BLaER1 (cell line): Measurements from ENCODE around the gene LRRC4C.

Experiments used
- H3K27ac ChIP-seq: shearing (Covaris generic); formaldehyde crosslinking; 2 replicates; pipeline ENCODE4 v1.8.1; 2022
- H3K27me3 ChIP-seq: shearing (Covaris generic); formaldehyde crosslinking; 2 replicates; pipeline ENCODE4 v1.8.1; 2022
- H3K36me3 ChIP-seq: shearing (Covaris generic); formaldehyde crosslinking; 2 replicates; pipeline ENCODE4 v1.8.1; 2022
- H3K4me1 ChIP-seq: shearing (Covaris generic); formaldehyde crosslinking; 2 replicates; pipeline ENCODE4 v1.8.1; 2022
- H3K4me2 ChIP-seq: shearing (Covaris generic); formaldehyde crosslinking; 2 replicates; pipeline ENCODE4 v1.8.1; 2022
- H3K4me3 ChIP-seq: shearing (Covaris generic); formaldehyde crosslinking; 2 replicates; pipeline ENCODE4 v1.8.1; 2022
- H3K9ac ChIP-seq: shearing (Covaris generic); formaldehyde crosslinking; 2 replicates; pipeline ENCODE4 v1.8.1; 2022
- H3K9me3 ChIP-seq: shearing (Covaris generic); formaldehyde crosslinking; 2 replicates; pipeline ENCODE4 v1.8.1; 2022
- H4K20me1 ChIP-seq: shearing (Covaris generic); formaldehyde crosslinking; 2 replicates; pipeline ENCODE4 v1.8.1; 2022
- Cebpa-rat ChIP-seq: shearing (Covaris generic); IDR thresholded peaks from 2 replicates; pipeline ENCODE4 v1.8.1; 2022

LRRC4C gene

DNA sequence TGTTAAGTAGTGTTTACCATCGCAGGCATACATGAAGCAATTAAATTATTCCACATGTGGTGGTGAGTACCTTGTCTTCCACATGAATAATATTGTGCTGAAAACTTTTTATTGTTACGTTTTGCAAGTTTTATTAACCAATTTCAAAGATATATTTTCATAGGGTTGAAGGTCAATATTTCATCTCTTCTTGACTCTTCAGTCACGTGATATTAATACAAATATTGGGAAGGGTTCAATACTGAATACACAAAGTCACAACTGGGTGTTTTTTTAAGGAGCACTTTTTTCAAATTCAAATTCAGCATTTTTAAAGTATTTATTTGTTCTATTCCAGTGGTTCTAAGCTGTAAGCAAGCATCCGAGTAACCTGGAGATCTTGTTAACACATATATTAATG, 348.9 kb downstream of the LRRC4C start:
- no peaks in the 10 kb centered on the region for H3K27me3 ChIP-seq
- H3K9me3 ChIP-seq, result no peaks in the 10 kb centered on the region
- no peaks in the 10 kb centered on the region for H3K4me1 ChIP-seq
- no peak for TF ChIP-seq Cebpa-rat
- H3K4me2 ChIP-seq, result no peak overlapping the region
- no peaks in the 10 kb centered on the region for H3K36me3 ChIP-seq
- H3K9ac ChIP-seq, result no peak overlapping the region
- H3K27ac ChIP-seq, result no peak overlapping the region
- H3K4me3 ChIP-seq, result no peak overlapping the region
- H4K20me1 ChIP-seq, result no peaks in the 10 kb centered on the region

DNA sequence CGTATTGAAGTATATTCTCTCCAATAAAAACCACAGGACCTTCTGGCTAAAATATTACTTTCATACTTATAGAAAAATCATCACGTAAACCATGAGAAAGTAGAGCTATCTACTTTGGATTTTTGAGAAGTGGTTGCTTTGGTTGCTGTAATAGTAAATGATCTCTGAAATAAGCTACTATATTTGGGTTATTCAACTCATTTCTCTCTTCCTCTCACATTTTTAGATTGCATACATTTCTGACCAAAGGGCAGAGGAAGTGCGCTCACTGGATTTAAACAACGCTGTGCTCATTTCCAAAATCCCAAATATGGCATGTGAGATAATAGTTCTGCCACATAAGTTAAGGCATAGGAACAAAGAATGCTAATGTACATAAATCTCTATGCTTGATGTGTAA, 357.0 kb downstream of the LRRC4C start:
- Histone ChIP-seq H4K20me1 (no peaks in the 10 kb centered on the region), H3K27me3 (no peaks in the 10 kb centered on the region), H3K4me2 (no peak overlapping the region), H3K4me3 (no peak overlapping the region), H3K9ac (no peak overlapping the region), H3K4me1 (no peaks in the 10 kb centered on the region), H3K36me3 (no peaks in the 10 kb centered on the region), H3K27ac (no peak overlapping the region), H3K9me3 (no peaks in the 10 kb centered on the region)
- TF ChIP-seq Cebpa-rat, result no peak

DNA sequence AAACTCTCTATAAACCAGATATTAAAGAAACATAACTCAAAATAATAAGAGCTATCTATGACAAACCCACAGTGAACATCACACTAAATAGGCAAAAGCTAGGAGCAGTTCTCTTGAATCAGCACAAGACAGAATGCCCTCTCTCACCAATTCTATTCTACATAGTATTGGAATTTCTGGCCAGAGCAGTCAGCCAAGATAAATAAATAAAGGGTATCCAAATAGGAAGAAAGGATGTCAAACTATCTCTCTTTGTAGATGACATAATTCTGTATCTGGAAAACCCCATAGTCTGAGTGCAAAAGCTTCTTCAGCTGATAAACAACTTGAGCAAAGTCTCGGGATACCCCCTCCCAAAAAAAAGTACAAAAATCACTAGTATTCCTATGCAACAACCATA, 359.8 kb downstream of the LRRC4C start:
- no peak overlapping the region for H3K4me3 ChIP-seq
- H3K4me2 ChIP-seq, result no peak overlapping the region
- H4K20me1 ChIP-seq, result no peaks in the 10 kb centered on the region
- no peaks in the 10 kb centered on the region for H3K9me3 ChIP-seq
- no peak overlapping the region for H3K27ac ChIP-seq
- H3K27me3 ChIP-seq, result no peaks in the 10 kb centered on the region
- H3K4me1 ChIP-seq, result no peaks in the 10 kb centered on the region
- H3K36me3 ChIP-seq, result no peaks in the 10 kb centered on the region
- no peak overlapping the region for H3K9ac ChIP-seq
- no peak for TF ChIP-seq Cebpa-rat

GRCh38 chr11:41085123-41085522, 374.3 kb downstream of the LRRC4C start:
- Histone ChIP-seq H3K4me2 (no peak overlapping the region), H4K20me1 (no peaks in the 10 kb centered on the region), H3K9me3 (no peaks in the 10 kb centered on the region), H3K27ac (no peak overlapping the region), H3K27me3 (no peaks in the 10 kb centered on the region), H3K9ac (no peak overlapping the region), H3K4me3 (no peak overlapping the region), H3K4me1 (no peaks in the 10 kb centered on the region), H3K36me3 (no peaks in the 10 kb centered on the region)
- no peak for TF ChIP-seq Cebpa-rat

DNA sequence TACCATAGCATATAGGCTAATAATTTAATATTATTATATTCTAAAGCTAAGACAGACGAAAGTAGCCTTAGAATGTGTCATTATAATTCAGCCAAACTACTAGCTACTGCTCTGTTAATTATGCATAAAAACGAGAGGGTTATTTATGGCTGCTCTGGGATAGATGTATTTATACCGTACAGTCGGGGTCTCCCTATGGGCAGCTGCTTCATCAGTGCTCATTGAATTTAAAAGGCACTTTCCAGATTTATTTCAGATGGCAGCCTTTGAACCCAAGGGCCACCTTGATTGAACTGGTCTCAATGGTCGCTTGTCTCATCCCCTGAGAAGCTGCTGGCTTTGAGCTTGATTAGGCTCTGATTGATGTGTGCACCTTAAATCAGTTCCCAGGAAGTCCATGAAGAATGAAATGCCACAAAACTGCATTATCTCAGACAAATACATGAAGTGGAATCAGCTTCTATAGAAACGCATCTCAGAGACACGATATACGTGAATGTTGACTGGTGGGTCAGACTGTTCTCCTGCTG, 377.6 kb downstream of the LRRC4C start:
- Histone ChIP-seq H3K4me2 (no peak overlapping the region), H3K4me1 (no peaks in the 10 kb centered on the region), H3K27me3 (no peaks in the 10 kb centered on the region), H3K4me3 (no peak overlapping the region), H4K20me1 (no peaks in the 10 kb centered on the region), H3K9ac (no peak overlapping the region), H3K9me3 (0 out of 2 replicates have a peak, but pooled peaks cover 6% of the 10 kb centered on the region), H3K36me3 (no peaks in the 10 kb centered on the region), H3K27ac (no peak overlapping the region)
- no peak for TF ChIP-seq Cebpa-rat

- peaks cover 7% of the 10 kb centered on the region for H3K4me1 ChIP-seq
- H3K27ac ChIP-seq, result no peak overlapping the region
- no peak overlapping the region for H3K9ac ChIP-seq
- TF ChIP-seq Cebpa-rat, result no peak
- no peak overlapping the region for H3K4me2 ChIP-seq
- H3K4me3 ChIP-seq, result no peak overlapping the region
- H3K36me3 ChIP-seq, result no peaks in the 10 kb centered on the region
- H4K20me1 ChIP-seq, result no peaks in the 10 kb centered on the region
- peaks cover 18% of the 10 kb centered on the region; the same call in 1 of the 2 replicates for H3K9me3 ChIP-seq
- H3K27me3 ChIP-seq, result no peaks in the 10 kb centered on the region
Measured at GRCh38 chr11:41074318-41074717, 385.1 kb downstream of the LRRC4C start.

DNA sequence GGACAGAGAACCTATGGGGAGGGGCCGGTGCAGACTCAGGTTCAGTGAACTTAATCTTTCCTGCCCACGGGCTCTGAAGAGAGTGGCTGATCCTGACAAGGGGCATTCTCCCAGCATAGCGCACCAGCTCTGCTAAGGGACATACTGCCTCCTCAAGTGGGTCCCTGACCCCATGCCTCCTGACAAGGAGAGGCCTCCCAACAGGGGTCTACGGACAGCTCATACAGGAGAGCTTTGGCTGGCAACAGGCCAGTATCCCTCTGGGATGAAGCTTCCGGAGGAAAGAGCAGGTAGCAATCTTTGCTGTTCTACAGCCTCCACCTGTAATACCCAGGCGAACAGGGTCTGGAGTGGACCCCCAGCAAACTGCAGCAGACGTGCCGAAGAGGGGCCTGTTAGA, 394.0 kb downstream of the LRRC4C start:
- Histone ChIP-seq H3K9ac (no peak overlapping the region), H3K27me3 (no peaks in the 10 kb centered on the region), H3K4me2 (no peak overlapping the region), H3K36me3 (no peaks in the 10 kb centered on the region), H3K4me3 (no peak overlapping the region), H4K20me1 (no peaks in the 10 kb centered on the region), H3K27ac (no peak overlapping the region), H3K4me1 (no peaks in the 10 kb centered on the region), H3K9me3 (peaks cover 5% of the 10 kb centered on the region; the same call in 1 of the 2 replicates)
- no peak for TF ChIP-seq Cebpa-rat

GRCh38 chr11:41058138-41058537, 401.3 kb downstream of the LRRC4C start:
- H3K9ac ChIP-seq, result no peak overlapping the region
- H3K36me3 ChIP-seq, result no peaks in the 10 kb centered on the region
- no peak overlapping the region for H3K27ac ChIP-seq
- H3K27me3 ChIP-seq, result no peaks in the 10 kb centered on the region
- H3K4me2 ChIP-seq, result no peak overlapping the region
- H4K20me1 ChIP-seq, result no peaks in the 10 kb centered on the region
- no peak overlapping the region for H3K4me3 ChIP-seq
- no peaks in the 10 kb centered on the region for H3K9me3 ChIP-seq
- H3K4me1 ChIP-seq, result no peaks in the 10 kb centered on the region
- TF ChIP-seq Cebpa-rat, result no peak

DNA sequence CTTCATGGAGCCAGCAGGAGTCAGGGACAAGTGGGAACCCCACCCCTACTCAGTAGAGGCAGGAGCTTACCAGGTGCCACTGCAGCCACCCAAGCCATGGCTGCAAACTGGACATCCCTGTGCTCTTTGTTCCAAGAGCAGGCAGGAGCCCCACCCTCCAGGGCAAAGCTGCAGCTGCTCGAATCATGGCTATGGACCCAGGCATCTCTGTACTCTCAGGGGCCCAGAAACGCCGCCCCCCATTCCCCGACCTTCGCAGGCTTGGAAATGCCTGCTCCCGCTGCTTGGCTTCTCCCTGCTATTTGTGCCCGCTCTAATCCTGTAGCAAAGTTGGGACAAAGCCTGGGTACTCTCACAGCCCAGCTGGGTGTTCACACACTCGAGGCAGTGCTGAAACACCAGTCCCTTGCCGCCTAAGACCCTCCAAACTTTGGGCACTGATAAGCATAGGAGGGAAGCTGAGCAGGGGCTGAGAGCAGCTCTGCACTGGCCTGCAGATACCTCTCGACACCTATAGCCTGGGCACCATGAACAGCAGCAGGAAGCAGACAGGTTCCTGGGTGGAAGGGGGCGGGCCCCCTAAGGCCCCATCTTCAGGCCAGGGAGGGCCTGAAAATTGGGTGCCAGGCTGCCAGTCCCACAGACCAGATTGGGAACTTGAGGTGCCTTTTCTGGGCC, 402.4 kb downstream of the LRRC4C start:
- Histone ChIP-seq H3K27me3 (no peaks in the 10 kb centered on the region), H3K4me3 (no peak overlapping the region), H3K4me1 (no peaks in the 10 kb centered on the region), H3K9me3 (no peaks in the 10 kb centered on the region), H3K27ac (no peak overlapping the region), H3K36me3 (no peaks in the 10 kb centered on the region), H3K4me2 (no peak overlapping the region), H4K20me1 (no peaks in the 10 kb centered on the region), H3K9ac (no peak overlapping the region)
- TF ChIP-seq Cebpa-rat, result no peak

DNA sequence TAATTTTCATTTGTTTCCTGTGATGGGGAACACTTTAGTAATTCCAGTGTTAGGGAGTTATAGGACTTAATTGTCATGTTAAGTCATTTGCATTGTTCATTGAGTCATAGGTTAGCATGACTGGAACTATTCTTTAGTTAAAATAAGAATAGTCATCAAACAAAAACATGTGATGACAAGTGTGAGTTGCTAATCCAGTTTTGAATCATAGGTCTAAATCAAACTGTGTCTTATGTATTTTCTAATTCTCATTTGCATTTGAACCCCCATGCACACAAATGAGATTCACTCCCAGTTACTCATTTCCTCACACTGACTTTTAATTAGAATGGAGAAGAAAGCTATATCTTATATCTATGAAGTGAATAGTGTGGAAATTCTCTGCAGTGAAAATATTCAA, 405.6 kb downstream of the LRRC4C start:
- Histone ChIP-seq H3K9me3 (peaks cover 9% of the 10 kb centered on the region), H3K9ac (no peak overlapping the region), H3K27ac (no peak overlapping the region), H3K4me3 (no peak overlapping the region), H3K27me3 (no peaks in the 10 kb centered on the region), H3K4me2 (no peak overlapping the region), H3K4me1 (no peaks in the 10 kb centered on the region), H4K20me1 (no peaks in the 10 kb centered on the region), H3K36me3 (no peaks in the 10 kb centered on the region)
- TF ChIP-seq Cebpa-rat, result no peak
